Measurements from ENCODE around the gene PPP2R1A. TPM values are rescaled to one million over a fixed set of nuclear protein-coding genes. Genes with fewer than 3 reads are reported as not detected.

The PPP2R1A gene
- total and polyA plus RNA-seq, 2 of the 13 experiments (the other 11 are each of a cell fraction or from before 2014, with no cell fraction given): 86.7 to 130 TPM

DNA sequence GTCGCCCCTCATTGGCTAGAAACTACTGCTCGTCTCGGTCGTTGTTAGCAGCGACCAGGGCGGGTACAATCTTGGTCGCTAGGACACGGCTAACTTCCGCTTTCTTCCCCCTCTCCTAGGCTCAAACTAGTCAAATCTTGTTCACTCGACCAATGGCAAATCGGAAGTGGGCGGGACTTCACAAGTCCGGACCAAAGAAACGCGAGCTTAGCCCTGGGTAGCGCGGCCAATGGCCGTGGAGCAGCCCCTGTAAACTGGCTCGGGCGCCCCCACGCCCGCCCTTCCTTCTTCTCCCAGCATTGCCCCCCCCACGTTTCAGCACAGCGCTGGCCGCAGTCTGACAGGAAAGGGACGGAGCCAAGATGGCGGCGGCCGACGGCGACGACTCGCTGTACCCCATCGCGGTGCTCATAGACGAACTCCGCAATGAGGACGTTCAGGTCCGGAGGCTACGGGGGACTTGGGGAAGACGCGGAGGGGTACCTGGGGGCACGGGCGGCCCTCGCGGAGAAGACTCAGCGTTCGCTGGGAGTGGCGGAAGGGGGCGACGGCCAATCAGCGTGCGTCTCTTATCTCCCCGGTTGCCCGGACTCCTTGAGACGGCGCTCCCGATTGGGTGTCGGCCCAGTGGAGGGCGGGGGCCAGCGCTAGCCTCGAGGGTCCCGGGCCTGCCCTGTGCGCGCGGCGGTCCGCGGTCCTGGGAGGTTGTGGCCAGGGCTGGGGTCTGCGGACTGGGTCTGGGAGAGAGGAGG, at the start of gene PPP2R1A (continued):
- TF ChIP-seq, protein P1, sequence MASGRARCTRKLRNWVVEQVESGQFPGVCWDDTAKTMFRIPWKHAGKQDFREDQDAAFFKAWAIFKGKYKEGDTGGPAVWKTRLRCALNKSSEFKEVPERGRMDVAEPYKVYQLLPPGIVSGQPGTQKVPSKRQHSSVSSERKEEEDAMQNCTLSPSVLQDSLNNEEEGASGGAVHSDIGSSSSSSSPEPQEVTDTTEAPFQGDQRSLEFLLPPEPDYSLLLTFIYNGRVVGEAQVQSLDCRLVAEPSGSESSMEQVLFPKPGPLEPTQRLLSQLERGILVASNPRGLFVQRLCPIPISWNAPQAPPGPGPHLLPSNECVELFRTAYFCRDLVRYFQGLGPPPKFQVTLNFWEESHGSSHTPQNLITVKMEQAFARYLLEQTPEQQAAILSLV (CRISPR knock-in tag; IDR thresholded peaks at IDR 0.05; ENCODE audit: borderline replicate concordance): peak; percentile 68; the same call in 1 of the 2 replicates
- peak; percentile 51; the same call in 1 of the 2 replicates for TF ChIP-seq ZNF891 (CRISPR knock-in tag; IDR thresholded peaks at IDR 0.05)
- TF ChIP-seq ZNF30 (CRISPR knock-in tag; IDR thresholded peaks at IDR 0.05): 0 out of 2 replicates have a peak, but pooled peaks have one; percentile 63
- TF ChIP-seq, protein P2, sequence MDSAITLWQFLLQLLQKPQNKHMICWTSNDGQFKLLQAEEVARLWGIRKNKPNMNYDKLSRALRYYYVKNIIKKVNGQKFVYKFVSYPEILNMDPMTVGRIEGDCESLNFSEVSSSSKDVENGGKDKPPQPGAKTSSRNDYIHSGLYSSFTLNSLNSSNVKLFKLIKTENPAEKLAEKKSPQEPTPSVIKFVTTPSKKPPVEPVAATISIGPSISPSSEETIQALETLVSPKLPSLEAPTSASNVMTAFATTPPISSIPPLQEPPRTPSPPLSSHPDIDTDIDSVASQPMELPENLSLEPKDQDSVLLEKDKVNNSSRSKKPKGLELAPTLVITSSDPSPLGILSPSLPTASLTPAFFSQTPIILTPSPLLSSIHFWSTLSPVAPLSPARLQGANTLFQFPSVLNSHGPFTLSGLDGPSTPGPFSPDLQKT (CRISPR knock-in tag; IDR thresholded peaks at IDR 0.05; ENCODE audit: borderline replicate concordance): no peak
- peak; percentile 17; the same call in 1 of the 2 replicates for TF ChIP-seq RXRA (CRISPR knock-in tag; IDR thresholded peaks at IDR 0.05)
- peak; percentile 94 for TF ChIP-seq GABPB1 (CRISPR knock-in tag; IDR thresholded peaks at IDR 0.05)
- TF ChIP-seq ZNF274 (CRISPR knock-in tag; IDR thresholded peaks at IDR 0.05): 0 out of 2 replicates have a peak, but pooled peaks have one; percentile 28
- TF ChIP-seq, protein P3, sequence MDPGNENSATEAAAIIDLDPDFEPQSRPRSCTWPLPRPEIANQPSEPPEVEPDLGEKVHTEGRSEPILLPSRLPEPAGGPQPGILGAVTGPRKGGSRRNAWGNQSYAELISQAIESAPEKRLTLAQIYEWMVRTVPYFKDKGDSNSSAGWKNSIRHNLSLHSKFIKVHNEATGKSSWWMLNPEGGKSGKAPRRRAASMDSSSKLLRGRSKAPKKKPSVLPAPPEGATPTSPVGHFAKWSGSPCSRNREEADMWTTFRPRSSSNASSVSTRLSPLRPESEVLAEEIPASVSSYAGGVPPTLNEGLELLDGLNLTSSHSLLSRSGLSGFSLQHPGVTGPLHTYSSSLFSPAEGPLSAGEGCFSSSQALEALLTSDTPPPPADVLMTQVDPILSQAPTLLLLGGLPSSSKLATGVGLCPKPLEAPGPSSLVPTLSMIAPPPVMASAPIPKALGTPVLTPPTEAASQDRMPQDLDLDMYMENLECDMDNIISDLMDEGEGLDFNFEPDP (CRISPR knock-in tag; conservative IDR thresholded peaks at IDR 0.05): 0 out of 2 replicates have a peak, but pooled peaks have one; percentile 25
- no peak for TF ChIP-seq ZNF234 (CRISPR knock-in tag; conservative IDR thresholded peaks at IDR 0.05)
- no peak for TF ChIP-seq FOXA3 (CRISPR knock-in tag; IDR thresholded peaks at IDR 0.05)
- TF ChIP-seq SYNCRIP (IDR thresholded peaks at IDR 0.05; ENCODE audit: insufficient read depth, low read depth, low read length): no peak
- 0 out of 2 replicates have a peak, but pooled peaks have one; percentile 30 for TF ChIP-seq ZSCAN9 (CRISPR knock-in tag; IDR thresholded peaks at IDR 0.05; ENCODE audit: borderline replicate concordance)
- peak; percentile 74; the same call in 1 of the 2 replicates for TF ChIP-seq ZBTB8A (CRISPR knock-in tag; IDR thresholded peaks at IDR 0.05; ENCODE audit: borderline replicate concordance, low read depth)
- no peak for TF ChIP-seq ATAD3A (CRISPR knock-in tag; IDR thresholded peaks at IDR 0.05)
- peak; percentile 59 for TF ChIP-seq ZBTB7B (CRISPR knock-in tag; IDR thresholded peaks at IDR 0.05)
- TF ChIP-seq GATA4 (IDR thresholded peaks at IDR 0.05; ENCODE audit: borderline replicate concordance, low read depth): no peak
- TF ChIP-seq, protein P4, sequence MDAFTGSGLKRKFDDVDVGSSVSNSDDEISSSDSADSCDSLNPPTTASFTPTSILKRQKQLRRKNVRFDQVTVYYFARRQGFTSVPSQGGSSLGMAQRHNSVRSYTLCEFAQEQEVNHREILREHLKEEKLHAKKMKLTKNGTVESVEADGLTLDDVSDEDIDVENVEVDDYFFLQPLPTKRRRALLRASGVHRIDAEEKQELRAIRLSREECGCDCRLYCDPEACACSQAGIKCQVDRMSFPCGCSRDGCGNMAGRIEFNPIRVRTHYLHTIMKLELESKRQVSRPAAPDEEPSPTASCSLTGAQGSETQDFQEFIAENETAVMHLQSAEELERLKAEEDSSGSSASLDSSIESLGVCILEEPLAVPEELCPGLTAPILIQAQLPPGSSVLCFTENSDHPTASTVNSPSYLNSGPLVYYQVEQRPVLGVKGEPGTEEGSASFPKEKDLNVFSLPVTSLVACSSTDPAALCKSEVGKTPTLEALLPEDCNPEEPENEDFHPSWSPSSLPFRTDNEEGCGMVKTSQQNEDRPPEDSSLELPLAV (CRISPR knock-in tag; conservative IDR thresholded peaks at IDR 0.05; ENCODE audit: low read depth): no peak
- TF ChIP-seq ZNF776 (CRISPR knock-in tag; IDR thresholded peaks at IDR 0.05): peak; percentile 86
- peak; percentile 35; the same call in 1 of the 2 replicates for TF ChIP-seq GATAD1 (CRISPR knock-in tag; IDR thresholded peaks at IDR 0.05)
- TF ChIP-seq SMAD3 (CRISPR knock-in tag; IDR thresholded peaks at IDR 0.05): 0 out of 2 replicates have a peak, but pooled peaks have one; percentile 9
- peak; percentile 47; the same call in 1 of the 2 replicates for TF ChIP-seq ARNT2 (CRISPR knock-in tag; IDR thresholded peaks at IDR 0.05; ENCODE audit: low read depth)
- 0 out of 2 replicates have a peak, but pooled peaks have one; percentile 18 for TF ChIP-seq FOXK1 (CRISPR knock-in tag; IDR thresholded peaks at IDR 0.05; ENCODE audit: borderline replicate concordance, low read depth)
- peak; percentile 79; the same call in 1 of the 2 replicates for TF ChIP-seq ATF7-NPFF (CRISPR knock-in tag; IDR thresholded peaks at IDR 0.05; ENCODE audit: low read depth)
- TF ChIP-seq NRL (CRISPR knock-in tag; IDR thresholded peaks at IDR 0.05; ENCODE audit: borderline replicate concordance): peak; percentile 56
- peak; percentile 27 to 53; a peak in 2 of 4 replicates for TF ChIP-seq POLR2A (IDR thresholded peaks at IDR 0.05; ENCODE audit: insufficient read depth in 1 of 2, low read depth in 2 of 2, low read length in 2 of 2)

All from HepG2 (cell line).